ENCODE results near the gene CYP24A1.

DNA sequence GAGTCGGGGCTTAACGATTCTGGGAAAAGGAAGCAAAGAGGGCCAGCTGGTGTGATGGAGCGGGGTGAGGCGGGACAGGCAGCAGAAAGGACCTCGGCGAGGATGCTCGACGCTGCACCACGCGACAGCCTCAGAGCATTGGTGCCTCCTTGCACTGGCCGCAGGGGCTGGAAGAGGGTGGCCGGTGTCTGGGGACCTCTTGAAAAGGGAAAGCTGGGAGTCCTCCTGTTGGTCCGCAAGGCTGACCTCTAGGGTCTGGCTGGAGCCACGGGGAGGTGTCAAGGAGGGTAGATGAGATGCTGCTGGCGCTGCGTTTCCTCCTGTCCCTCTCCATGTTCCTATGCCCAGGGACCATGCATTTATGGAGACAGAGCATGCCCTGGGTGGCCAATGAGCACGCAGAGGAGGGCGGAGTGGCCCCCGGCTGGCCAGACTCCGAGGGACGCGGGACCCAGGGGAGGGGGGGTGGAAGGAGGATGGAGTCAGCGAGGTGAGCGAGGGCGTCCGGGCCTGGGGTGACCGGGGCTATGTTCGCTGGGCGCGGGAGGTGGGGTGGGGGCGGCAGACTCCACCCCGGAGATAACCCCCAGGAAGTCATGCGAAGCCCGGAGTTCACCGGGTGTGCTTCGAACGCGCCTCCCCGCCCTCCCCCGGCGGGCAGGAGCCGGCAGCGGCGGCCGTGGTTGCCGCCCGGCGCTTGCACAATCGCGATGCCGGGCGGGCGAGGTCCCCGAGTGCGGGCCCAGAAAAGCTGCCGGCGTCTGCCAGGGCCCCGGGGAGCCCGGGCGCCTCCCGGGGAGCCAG is at the start of gene CYP24A1:
- TF ChIP-seq, protein P1, sequence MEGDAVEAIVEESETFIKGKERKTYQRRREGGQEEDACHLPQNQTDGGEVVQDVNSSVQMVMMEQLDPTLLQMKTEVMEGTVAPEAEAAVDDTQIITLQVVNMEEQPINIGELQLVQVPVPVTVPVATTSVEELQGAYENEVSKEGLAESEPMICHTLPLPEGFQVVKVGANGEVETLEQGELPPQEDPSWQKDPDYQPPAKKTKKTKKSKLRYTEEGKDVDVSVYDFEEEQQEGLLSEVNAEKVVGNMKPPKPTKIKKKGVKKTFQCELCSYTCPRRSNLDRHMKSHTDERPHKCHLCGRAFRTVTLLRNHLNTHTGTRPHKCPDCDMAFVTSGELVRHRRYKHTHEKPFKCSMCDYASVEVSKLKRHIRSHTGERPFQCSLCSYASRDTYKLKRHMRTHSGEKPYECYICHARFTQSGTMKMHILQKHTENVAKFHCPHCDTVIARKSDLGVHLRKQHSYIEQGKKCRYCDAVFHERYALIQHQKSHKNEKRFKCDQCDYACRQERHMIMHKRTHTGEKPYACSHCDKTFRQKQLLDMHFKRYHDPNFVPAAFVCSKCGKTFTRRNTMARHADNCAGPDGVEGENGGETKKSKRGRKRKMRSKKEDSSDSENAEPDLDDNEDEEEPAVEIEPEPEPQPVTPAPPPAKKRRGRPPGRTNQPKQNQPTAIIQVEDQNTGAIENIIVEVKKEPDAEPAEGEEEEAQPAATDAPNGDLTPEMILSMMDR (IDR thresholded peaks at IDR 0.05 in 4 of 5, conservative IDR thresholded peaks at IDR 0.05 in 1 of 5) = no peak
- no peak for TF ChIP-seq POLR2A (IDR thresholded peaks at IDR 0.05)
